ENCODE measurements around the gene ADPRM. TPM values are rescaled to one million over a fixed set of nuclear protein-coding genes. Genes with fewer than 3 reads are reported as not detected.
"Not testable (repeated sequence)": the region's sequence is repeated elsewhere in the genome, so short reads cannot be mapped to it uniquely, and the experiment has no call there.

ADPRM gene
- total and polyA plus RNA-seq, 2 donors (not counting 3 experiments of a cell fraction or from before 2014, with no cell fraction given) = 7.4 to 7.6 TPM

- H3K36me3 ChIP-seq (ENCODE audit: control insufficient read depth in 2 of 2, extremely low read depth in 1 of 2, insufficient read depth in 2 of 2, low read length in 2 of 2) = peaks cover 7 to 17% of the 10 kb centered on the region in 2 experiments
- H3K9me1 ChIP-seq (replicated peaks; ENCODE audit: control insufficient read depth, extremely low read depth, insufficient read depth, low read length) = no peaks in the 10 kb centered on the region
- DNase-seq (ENCODE audit: low read depth, low spot score) (no peak), FAIRE-seq (no peak)
- no peaks in the 10 kb centered on the region for H3K4me1 ChIP-seq (ENCODE audit: control insufficient read depth, extremely low read depth, insufficient read depth, low read length)
- no peak overlapping the region for H3K9ac ChIP-seq (replicated peaks; ENCODE audit: extremely low read depth, insufficient read depth, low read length)
- no TSS peak for BruUV-seq (replicated peaks)
- CTCF ChIA-PET = interaction anchor here (1.1 kb wide), 1 partner anchor 50 kb away, joined by 3 read pairs; no protein-coding TSS in a partner anchor
- dilution Hi-C loops (cut with MboI; ENCODE audit: extremely low pct_ligation_motif_present, low sequenced_read_pairs) = no loop called here
- POLR2A ChIA-PET = interaction anchor here (0.5 kb wide), 1 partner anchor 24 kb away, joined by 6 read pairs; no protein-coding TSS in a partner anchor
- peaks cover 45% of the 10 kb centered on the region for H3K79me2 ChIP-seq (ENCODE audit: control insufficient read depth, insufficient read depth, low read length)
- TF ChIP-seq MYC (IDR thresholded peaks at IDR 0.05; ENCODE audit: low read depth, low read length) (no peak), FOS (IDR thresholded peaks at IDR 0.05; ENCODE audit: borderline replicate concordance, insufficient read depth, low read length) (no peak), JUN (IDR thresholded peaks at IDR 0.05; ENCODE audit: borderline replicate concordance, insufficient read depth, insufficient read length, low read depth) (no peak), POLR2A (IDR thresholded peaks at IDR 0.05; ENCODE audit: low read depth, low read length) (no peak), EZH2 (IDR thresholded peaks at IDR 0.05; ENCODE audit: borderline replicate concordance, low read depth, low read length, severe bottlenecking) (no peak), CTCF (IDR thresholded peaks at IDR 0.05; ENCODE audit: extremely low read depth in 1 of 2, insufficient read depth in 1 of 2, low read depth in 1 of 2, low read length in 2 of 2) (no peak), GATA2 (IDR thresholded peaks at IDR 0.05; ENCODE audit: insufficient read depth, insufficient read length, low read depth, low read length) (no peak), MAX (IDR thresholded peaks at IDR 0.05; ENCODE audit: insufficient read depth, insufficient read length) (no peak), POLR2AphosphoS5 (IDR thresholded peaks at IDR 0.05; ENCODE audit: insufficient read depth, low read depth, low read length) (no peak)
- no peaks in the 10 kb centered on the region for H3K27me3 ChIP-seq (ENCODE audit: control insufficient read depth in 2 of 2, insufficient read depth in 2 of 2, low read length in 2 of 2)
- H2AFZ ChIP-seq (ENCODE audit: low read depth, low read length) = no peak overlapping the region
- H3K9me3 ChIP-seq (replicated peaks; ENCODE audit: control insufficient read depth, insufficient read depth, low read length) = no peaks in the 10 kb centered on the region
- no peaks in the 10 kb centered on the region for H4K20me1 ChIP-seq (replicated peaks; ENCODE audit: control insufficient read depth, extremely low read depth, insufficient read depth, low read length)
- H3K4me3 ChIP-seq (replicated peaks in 1 of 3; ENCODE audit: insufficient read depth in 1 of 3, low read depth in 1 of 3, low read length in 3 of 3) = no peak overlapping the region
- H3K4me2 ChIP-seq (ENCODE audit: insufficient read depth, low read length) = no peak overlapping the region
- intact Hi-C loops (cut with micrococcal nuclease) = no loop called here
- H3K27ac ChIP-seq (ENCODE audit: insufficient read depth, low read depth, low read length) = no peak overlapping the region
These were observed 9.9 kb upstream of the ADPRM start for GRCh38 chr17:10687499-10687898.

GRCh38 chr17:10695875-10696407 lies 1.5 kb upstream of the ADPRM start:
- FAIRE-seq; BruUV-seq (replicated peaks); POLR2A ChIA-PET; H2AFZ ChIP-seq (ENCODE audit: low read depth, low read length); H3K27me3 ChIP-seq (ENCODE audit: control insufficient read depth in 2 of 2, insufficient read depth in 2 of 2, low read length in 2 of 2); dilution Hi-C loops (cut with MboI; ENCODE audit: extremely low pct_ligation_motif_present, low sequenced_read_pairs); H4K20me1 ChIP-seq (replicated peaks; ENCODE audit: control insufficient read depth, extremely low read depth, insufficient read depth, low read length); DNase-seq (ENCODE audit: low read depth, low spot score); intact Hi-C loops (cut with micrococcal nuclease); H3K9me3 ChIP-seq (replicated peaks; ENCODE audit: control insufficient read depth, insufficient read depth, low read length); H3K9me1 ChIP-seq (replicated peaks; ENCODE audit: control insufficient read depth, extremely low read depth, insufficient read depth, low read length); H3K27ac ChIP-seq (ENCODE audit: insufficient read depth, low read depth, low read length): not testable (repeated sequence)
- peaks cover 17% of the 10 kb centered on the region for H3K4me1 ChIP-seq (ENCODE audit: control insufficient read depth, extremely low read depth, insufficient read depth, low read length)
- peak overlapping the region; percentile 93 for H3K9ac ChIP-seq (replicated peaks; ENCODE audit: extremely low read depth, insufficient read depth, low read length)
- H3K4me2 ChIP-seq (ENCODE audit: insufficient read depth, low read length) = peak overlapping the region; percentile 96
- CTCF ChIA-PET = interaction anchor here (1.0 to 2.7 kb wide), 2 partner anchors 12 to 35 kb away, joined by 3 to 10 read pairs; no protein-coding TSS in a partner anchor
- H3K79me2 ChIP-seq (ENCODE audit: control insufficient read depth, insufficient read depth, low read length) = peaks cover 68% of the 10 kb centered on the region
- H3K4me3 ChIP-seq (replicated peaks in 1 of 3; ENCODE audit: insufficient read depth in 1 of 3, low read depth in 1 of 3, low read length in 3 of 3) = peak overlapping the region in 1 of 3 experiments; percentile 92
- peaks cover 3 to 16% of the 10 kb centered on the region in 2 experiments for H3K36me3 ChIP-seq (ENCODE audit: control insufficient read depth in 2 of 2, extremely low read depth in 1 of 2, insufficient read depth in 2 of 2, low read length in 2 of 2)

Measured in endothelial cell of umbilical vein (primary cell).